Right ventricle myocardium superior (tissue), 1 donor: Measurements from ENCODE around the gene GGTLC3. TPM values are rescaled to one million over a fixed set of nuclear protein-coding genes. Genes with fewer than 3 reads are reported as not detected.
"Not testable (repeated sequence)": the region's sequence is repeated elsewhere in the genome, so short reads cannot be mapped to it uniquely, and the experiment has no call there.

Source experiments
- ATAC-seq: fragments of 200-7000 bp; cut with Tn5 transposase; one replicate; pipeline ENCODE4 v1.9.1; 2020; ENCODE audit warnings: mild to moderate bottlenecking; ENCODE audit not compliant: poor library complexity
- DNase-seq: peaks from one replicate; pipeline ENCODE4 v3.0.0-alpha.2; 2020
- intact Hi-C: fragments of 100-400 bp; cut with DNase I; formaldehyde crosslinking; loops from one replicate; pipeline ENCODE4 v1.11.2; 2022
- long read RNA-seq: library from polyadenylated mRNA; unstranded; transcript quantifications from one replicate; pipeline ENCODE4 v2.0.0, GENCODE V29; 2021
- total RNA-seq: library from RNA; stranded (reverse); fragmentation: NEBNext Ultra II Directional; extraction: Animal tissue kit (Norgen Biotek cat#: 25700); gene quantifications from one replicate; pipeline ENCODE4 v1.2.1, GENCODE V29; 2021
- donor health status: DM: no; HTN: yes; CAD: no; lungs with severe emphysema.

The GGTLC3 gene
- not detected for total RNA-seq
- long read RNA-seq, result 0 reads

DNA sequence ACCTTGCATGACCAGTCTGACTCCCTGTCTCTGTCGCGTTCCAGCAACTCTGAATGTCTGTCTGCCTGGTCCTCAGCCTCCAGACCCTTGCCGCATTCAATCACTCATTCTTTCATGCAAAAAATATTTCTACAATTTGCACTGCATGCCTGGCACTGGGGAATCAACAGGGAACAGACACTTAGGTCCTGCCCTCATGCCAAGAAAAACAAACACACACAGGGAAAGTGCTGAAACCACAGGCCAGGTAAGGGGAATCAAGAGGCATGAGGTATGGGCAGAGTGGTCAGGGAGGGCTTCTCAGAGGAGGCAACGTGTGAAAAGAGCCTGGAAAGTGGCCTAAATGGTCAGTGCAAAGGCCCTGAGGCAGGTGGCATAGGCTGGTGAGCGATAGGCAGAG, at the start of gene GGTLC3:
Gene GGTLC3, minus strand, starts transcription at position 101 of the 400 bp plus-strand sequence. CDS start 264 bp downstream, outside the sequence.
- intact Hi-C loops, ATAC-seq, DNase-seq: not testable (repeated sequence)

DNA sequence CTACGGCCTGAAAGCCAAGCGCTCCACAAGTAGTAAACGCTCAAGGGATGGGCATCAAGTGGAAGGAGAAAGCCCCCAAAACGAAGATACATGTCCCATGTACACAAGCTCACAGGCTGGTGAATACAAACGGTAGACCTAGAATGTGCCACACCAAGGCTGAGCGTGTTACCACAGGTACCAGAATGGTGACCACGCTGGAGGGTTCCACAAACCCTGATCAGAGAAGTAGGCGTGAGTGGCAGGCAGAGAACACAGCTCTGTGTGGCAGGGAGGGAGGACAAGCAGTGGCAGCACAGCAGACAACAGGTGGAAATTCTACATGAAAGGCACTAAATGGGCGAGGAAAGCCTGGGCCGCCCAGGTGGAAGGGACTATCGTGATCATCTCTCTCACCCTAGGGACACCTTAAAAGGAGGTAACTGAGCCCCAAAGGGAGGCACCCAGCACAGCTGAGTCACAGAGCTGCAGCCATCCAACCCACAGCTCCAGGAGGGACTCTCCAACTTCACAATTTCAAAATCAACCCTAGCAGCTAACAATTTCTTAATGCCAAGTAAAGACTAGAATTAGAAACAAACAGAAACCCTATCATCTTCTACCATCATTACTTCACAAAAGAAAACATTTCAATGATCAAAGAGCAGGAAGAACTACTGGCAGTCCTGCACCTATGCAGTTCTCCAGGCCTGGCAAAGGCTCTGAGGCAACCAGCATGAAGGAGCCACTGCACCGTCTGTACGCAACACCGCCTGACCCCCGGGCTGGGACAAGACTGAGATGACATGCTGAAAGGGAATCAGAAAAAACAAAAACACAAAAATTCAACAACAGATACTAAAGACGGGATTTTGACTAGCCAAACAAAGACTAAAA, 42.4 kb upstream of the GGTLC3 start:
- intact Hi-C loops, ATAC-seq, DNase-seq: not testable (repeated sequence)

DNA sequence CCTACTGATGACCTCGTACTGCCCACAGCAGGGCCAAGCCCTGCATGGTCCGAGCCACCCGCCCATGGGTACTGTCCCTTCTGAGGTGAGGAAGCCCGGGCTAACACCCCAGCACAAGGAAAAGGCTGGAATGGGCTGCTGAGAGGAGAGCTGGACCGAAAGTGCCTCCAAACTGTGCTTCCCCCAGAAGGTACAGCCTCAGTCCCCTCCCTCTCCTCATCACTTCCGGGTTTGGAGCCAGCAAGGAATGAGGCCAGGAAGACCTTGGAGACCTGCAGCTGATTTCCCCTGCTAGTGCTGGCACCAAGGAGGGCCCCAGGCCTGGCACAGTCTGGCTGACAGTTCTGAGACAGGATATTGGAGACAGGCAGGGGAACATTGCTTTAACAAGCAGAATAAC, 41.0 kb upstream of the GGTLC3 start:
- ATAC-seq, intact Hi-C loops: not testable (repeated sequence)

DNA sequence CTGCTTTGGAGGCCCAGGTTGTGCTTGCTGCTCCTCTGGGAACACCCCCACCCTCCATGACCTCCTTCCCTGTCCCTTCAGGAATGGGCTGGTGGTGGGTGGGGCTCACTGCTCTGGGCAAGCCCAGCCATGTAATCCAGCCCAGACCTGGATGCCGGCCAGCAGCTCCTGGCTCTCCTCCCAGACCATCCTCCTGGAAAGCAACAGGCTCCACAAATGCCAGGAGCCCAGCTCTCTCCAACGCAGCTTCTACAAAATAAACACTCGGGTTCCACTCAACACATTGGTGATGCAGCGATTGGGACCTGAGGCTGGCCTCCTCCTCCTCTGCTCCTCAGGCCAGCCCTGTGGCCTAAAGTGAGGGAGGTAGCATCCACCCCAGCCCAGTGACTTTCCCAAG, 40.6 kb upstream of the GGTLC3 start:
- peak; percentile 89 for ATAC-seq

More for the DNA sequence above, 41.0 kb upstream of the GGTLC3 start:
- DNase-seq, result not testable (repeated sequence)

DNA sequence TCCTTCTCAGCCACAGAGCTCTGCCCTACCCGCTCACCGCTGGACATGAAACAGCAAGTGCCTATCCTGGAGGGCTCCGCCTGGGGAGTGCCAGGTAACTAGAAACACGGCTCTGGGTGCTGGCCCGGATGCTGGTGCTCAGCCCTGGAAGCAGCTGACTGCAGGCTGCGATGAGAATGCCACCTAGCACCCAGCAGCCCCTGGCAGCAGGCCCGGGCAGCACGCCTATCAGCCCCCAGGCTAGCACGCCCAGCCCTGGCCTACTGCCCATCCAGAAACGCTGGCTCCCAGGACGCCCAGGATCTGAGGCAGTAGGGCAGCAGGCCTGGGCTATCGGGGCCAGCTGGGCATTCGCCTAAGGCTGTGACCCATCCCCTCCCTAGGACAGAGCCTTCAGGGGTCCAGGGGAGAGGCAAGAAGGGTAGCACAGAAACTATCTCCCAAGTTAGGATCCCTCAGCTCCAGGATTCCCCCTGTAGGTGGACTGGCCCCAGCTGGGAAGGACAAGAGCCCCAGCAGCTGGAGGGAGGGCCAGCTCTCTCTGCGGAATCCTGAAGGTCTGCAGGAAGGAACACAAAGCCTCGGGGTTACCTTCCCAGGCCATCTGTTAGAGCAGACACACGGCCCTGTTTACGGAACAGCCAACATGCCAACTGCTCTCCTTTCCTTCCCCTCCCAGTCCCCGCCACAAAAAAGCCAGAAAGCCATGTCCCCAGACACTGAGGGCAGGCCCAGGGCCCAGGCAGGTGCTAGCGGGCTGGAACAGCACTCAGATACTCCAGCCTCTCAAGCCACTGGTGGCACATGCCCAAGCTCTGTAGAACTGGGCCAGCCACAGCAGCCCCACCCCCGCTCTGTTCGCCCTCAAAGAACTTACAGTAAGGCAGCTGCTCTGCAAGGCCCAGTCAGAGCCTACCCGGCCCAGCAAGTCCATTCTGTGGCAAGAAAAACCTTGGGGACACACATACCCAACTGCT, 36.6 kb upstream of the GGTLC3 start:
- ATAC-seq, result peak; percentile 80
- intact Hi-C loops, result not testable (repeated sequence)
- DNase-seq, result peak; percentile 69

More for the DNA sequence above, 40.6 kb upstream of the GGTLC3 start:
- DNase-seq, intact Hi-C loops: not testable (repeated sequence)

DNA sequence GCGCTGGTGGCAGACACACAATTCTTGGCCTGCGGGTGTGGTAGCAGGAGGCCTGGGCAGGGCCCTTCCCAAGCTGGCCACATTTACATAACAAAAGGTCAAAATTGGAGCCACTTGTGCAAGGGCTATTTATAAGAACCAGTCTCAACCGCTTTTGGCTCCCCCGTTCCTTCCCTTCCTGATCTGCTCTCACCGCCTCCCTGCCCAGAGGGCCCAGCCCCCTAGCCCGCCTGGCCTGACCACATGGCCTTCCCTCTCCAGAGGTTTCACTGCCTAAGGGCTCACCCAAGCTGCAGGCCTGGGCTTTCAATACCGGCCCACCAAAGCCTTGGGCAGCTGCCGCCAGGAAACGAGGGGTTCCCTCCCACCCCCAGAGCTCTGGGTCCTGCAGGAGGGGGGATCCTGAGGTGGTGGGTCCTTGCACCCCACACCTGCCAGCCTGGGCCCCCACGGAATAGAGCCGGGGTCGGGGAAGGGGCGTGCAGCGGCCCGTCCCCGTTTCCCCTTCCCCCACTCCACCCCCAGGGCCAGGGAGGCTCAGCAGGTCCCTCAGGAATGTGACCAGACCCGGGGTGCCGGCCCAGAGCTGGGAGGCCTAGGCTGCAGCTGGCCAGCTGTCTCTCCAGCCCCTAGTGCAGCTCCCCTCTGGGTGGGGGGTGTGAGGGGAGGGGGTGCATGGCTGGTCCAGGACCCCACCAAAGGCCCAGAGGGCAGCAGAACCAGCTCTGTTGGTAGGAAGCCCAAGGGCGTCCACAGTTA, 35.1 kb upstream of the GGTLC3 start:
- intact Hi-C loops, DNase-seq: not testable (repeated sequence)
- ATAC-seq, result peak; percentile 76

DNA sequence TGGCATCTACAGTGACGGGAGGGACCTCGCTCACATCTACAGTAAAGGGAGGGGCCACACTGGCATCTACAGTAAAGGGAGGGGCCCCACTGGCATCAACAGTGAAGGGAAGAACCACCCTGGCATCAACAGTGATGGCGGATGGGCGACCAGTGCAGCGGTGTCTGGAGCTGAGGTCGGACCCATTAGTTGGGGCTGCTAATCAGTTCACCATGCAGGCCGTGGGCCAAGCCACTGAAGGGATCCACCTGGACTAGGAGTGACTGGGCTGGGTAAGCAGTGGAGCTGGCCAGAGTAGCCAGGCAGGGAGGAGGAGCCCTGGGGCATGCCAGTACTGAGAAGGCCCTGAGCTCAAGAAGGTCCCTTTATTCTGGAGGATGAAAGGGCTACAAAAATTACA, 33.1 kb upstream of the GGTLC3 start:
- ATAC-seq, DNase-seq, intact Hi-C loops: not testable (repeated sequence)

DNA sequence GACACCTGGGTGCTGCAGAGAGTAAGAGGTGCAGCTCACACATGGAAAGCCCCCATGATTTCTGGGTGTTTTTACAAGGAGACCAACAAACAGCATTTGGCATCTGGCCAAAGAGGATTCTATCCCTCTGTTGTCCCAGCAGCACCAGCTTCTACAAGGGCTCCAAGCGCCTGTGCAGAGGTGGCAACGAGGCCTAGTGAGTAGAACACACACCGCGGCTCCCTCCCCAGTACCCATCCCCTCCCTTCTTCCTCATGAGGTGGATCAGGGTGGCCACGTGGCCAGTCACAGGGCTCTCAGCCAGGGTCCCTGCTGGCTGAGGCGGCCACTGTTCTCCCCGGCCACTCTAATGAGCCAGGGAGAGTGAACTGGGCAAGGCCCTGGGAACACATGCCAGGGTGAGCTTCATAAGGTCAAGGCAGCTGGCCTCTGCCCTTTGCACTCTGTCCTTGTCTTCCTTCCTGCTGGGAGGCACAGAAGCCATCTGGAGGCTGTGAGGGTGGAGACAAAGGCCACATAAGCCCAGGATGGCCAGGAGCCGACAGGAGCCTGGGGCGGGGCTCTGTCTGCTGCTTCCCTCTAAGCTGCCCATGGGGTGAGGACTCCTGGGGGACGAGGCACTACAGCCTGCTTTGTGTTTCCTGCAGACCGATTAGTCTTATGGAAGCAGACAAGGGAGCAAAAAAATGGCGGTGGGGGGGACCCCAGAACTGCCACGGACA, 31.7 kb upstream of the GGTLC3 start:
- DNase-seq, ATAC-seq, intact Hi-C loops: not testable (repeated sequence)

DNA sequence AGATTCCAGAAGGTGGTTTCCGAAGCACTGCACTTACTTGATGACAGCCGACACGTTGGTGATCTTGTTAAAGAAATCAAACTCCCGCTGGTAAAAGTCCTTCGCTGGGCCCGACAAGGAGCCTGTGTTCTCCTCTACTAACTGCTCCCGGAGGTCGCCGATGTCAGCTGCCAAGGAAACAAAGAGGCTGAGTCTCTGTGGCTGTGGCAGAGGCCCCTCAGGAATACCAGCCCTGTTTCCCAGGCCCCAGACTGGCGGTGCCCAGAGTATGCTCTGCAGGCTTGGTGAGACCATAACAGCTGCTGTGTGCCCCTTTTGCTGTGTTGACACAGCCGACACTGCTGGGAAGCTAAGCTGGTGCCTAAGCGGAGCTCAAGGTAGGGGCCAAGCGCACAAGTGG, 26.7 kb upstream of the GGTLC3 start:
- ATAC-seq, intact Hi-C loops, DNase-seq: not testable (repeated sequence)

DNA sequence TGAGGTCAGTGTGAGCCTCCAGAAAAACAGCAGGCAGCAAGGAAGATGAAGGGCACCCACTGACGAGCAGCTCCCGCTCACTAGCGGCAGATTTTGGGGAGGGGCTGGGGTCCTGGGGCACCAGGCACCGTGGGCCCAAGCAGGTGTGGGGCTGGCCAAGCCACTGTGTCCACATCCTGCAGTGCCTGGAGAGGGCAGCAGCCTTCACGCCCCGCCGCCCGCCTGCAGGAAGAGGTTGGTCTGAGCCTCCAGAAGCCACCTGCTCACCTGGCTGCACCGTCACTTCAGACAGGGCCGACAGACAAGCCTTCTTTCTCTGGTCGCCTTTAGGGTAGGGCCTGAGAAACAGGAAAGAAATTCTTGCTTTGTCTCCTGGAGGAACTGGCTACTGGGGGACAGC, 25.4 kb upstream of the GGTLC3 start:
- intact Hi-C loops, DNase-seq, ATAC-seq: not testable (repeated sequence)

DNA sequence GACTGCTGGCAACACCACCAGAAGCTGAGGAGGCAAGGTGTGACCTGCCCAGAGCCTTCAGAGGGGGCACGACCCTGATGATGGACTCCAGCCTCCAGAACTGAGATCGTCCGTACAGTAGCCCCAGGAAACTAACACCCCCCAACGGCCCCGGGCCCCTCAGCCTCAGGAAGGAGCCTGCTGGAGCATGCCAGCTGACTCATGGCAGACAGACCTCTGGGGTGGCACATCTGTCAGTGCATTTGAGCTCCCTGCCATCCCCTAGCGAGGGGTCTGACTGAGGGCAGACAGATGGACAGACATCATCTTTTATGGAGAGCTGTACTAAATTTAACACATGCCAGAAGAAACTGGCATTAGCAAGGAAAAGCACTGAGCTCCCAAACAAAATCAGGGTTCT, 22.0 kb upstream of the GGTLC3 start:
- ATAC-seq, intact Hi-C loops, DNase-seq: not testable (repeated sequence)

DNA sequence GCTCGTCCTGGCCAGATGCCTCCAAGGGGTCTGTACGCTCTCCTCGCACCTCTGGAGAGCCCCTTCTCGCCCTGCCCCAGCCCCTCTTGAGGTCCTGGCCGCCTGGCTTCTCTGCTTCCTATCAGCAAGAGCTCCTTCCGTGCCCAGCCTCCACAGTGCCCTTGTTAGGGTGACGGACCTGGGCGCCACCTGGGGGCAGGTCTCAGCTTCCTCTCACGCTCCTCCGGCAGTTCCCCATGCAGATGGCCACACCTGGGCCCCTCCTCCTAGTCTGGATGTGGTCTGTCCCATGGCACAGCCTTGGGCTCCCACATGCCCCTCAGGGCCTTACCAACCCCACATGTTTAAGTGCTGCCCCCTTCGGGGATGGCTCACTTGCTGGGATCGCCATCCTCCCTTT, 16.4 kb upstream of the GGTLC3 start:
- DNase-seq, ATAC-seq, intact Hi-C loops: not testable (repeated sequence)

DNA sequence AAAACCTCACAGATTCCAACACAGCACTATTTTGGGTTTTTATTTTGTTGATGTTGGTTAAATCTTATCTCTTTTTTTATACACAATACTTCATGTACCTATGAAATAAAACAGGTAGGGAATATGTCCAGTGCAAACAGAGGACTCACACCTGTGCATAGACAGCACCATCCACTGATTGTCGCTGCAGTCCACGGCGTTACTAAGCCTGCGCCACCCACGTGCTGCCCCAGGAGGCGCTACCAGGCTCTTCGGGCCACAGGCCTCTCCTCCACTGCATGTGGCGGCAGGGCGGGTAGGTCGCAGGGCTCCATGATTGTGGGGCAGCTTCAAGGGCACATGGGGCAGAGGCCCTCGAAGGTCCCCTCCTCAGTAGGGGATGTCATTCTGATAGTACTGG, 15.7 kb upstream of the GGTLC3 start:
- intact Hi-C loops, DNase-seq, ATAC-seq: not testable (repeated sequence)

DNA sequence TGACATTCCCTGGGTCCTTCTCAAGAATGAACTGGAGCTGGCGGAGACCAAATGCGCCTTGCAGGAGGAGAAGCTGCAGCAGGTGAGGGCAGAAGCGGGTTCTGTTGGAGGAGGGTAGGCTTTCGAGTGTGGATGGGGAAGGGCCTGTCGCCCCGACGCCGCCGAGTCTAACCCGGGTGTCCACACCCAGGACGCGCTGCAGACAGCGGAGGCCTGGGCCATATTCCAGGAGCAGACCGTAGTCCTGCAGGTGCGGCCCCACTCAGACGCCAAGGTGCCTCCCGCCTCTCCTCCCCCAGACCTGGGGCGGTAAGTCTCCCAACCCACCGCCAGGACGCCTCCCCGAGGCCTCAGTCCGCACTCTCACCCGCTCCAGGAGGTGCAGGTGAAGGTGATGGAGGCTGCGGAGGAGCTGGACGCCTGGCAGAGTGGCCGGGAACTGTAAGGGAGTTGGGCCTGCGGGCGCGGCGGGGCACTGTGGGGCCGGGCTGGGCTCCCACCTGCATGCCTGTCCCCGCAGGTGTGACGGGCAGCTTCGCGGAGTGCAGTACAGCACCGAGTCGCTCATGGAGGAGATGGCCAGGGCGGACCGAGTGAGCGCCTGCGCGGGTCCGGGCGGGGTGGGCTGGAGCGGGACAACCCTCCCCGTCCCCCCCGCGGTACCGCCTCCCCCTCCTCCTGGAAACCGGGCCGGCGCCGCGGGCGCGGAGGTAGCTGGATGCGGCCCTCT, 11.6 kb upstream of the GGTLC3 start:
- DNase-seq, intact Hi-C loops: not testable (repeated sequence)
- peak; percentile 24 for ATAC-seq

DNA sequence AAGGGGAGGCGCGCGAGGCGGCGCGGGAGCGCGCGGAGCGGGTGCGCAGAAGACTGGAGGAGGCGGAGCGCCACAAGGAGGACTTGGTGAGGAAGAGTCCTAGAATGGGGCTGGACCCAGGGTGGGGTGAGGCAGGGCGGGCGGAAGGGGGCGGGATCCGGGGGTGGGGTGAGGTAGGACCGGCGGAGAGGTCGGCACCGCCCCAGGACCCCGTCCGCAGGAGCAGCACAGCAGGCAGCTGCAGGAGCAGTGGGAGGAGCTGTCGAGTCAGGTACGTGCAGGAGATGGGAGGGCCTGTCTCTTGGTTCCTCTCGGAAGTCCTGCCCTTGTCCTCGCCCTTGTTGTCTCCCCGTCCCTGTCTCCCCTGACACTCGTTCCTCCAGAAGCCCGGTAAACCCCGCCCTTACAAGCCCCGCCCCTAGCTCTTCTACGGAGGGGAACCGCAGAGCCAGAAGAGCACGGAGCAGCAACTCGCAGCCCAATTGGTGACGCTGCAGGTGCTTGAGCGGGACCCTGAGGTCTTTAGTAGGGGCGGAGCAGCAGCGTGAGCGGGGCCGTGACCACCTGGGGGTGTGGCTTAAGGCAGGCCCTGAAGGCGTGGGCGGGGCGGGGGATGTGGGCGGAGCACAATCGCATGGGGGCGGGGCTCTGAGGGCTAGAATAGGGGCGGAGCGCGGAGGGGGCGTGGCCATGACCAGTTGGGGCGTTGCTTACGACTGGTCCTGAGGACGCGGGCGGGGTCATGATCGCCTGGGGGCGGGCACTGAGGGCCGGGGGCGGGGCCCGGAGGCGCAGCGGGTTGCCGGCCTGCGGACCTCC, 10.8 kb upstream of the GGTLC3 start:
- peak; percentile 97 for ATAC-seq
- intact Hi-C loops, result not testable (repeated sequence)
- DNase-seq, result peak; percentile 95
